KOPT-K1 (cell line): Measurements from ENCODE around the gene ZNF699.

ENCODE experiments used
- H3K27ac ChIP-seq: fragments of 200-600 bp; sonication (generic); 2 replicates; pipeline ENCODE4 v1.5.1; 2016; ENCODE audit warnings: antibody characterized with exemption, mild to moderate bottlenecking, low read depth, low read length; ENCODE audit not compliant: poor library complexity, severe bottlenecking
- H3K36me3 ChIP-seq: fragments of 200-600 bp; sonication (generic); 2 replicates; pipeline ENCODE4 v1.5.1; 2017; ENCODE audit warnings: antibody characterized with exemption, mild to moderate bottlenecking, low read length, moderate library complexity; ENCODE audit not compliant: insufficient read depth
- H3K9me3 ChIP-seq: fragments of 200-600 bp; sonication (generic); 2 replicates; pipeline ENCODE4 v1.5.1; 2017; ENCODE audit warnings: antibody characterized with exemption, low read length, mild to moderate bottlenecking; ENCODE audit not compliant: insufficient read depth, poor library complexity, severe bottlenecking

ZNF699 gene

DNA sequence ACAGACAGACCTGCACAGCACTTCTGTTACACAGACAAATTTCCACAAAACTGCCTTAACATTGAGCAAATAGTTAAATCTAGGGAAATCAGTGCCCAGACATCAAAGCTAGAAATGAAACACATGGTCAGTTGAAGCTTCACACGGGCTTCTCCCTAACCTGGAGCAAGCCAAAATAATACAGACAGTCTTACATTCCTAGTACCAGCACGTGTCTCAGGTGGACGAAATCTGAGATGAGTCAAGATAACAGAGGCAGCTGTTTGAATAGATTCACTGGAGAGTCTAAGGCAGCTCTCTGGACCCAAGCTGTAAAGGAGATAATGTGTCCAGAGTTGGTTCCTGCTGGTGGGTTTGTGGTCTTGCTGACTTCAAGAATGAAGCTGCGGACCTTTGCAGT is 4.1 kb upstream of the ZNF699 start:
- H3K9me3 ChIP-seq = peaks cover 17% of the 10 kb centered on the region
- H3K27ac ChIP-seq = no peak overlapping the region
- no peaks in the 10 kb centered on the region for H3K36me3 ChIP-seq

DNA sequence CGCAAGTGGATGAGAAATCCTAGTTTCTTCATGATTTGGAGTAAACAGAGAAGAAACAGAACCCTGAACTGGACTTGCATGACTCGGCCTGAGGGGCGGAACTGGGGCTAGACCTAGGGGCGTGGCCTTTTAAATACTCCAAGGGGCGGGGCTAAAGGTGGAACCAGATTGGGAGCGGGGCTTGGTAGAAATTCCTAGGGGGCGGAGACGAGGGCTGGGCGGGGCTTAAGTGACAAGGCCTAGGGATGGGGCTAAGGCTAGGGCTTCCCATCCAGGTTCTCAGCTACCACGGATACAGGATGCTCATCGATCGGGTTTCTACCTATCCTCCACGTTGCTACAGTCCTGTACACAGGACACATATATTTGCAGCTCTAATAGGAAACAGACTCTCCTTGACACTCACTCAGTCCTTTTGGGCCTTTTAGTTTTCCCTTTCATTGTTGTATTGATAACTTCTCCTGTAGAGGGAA is 372 bp upstream of the ZNF699 start:
- H3K9me3 ChIP-seq = peaks cover 9% of the 10 kb centered on the region
- H3K27ac ChIP-seq = peak overlapping the region; percentile 77
- peaks cover 2% of the 10 kb centered on the region; the same call in 1 of the 2 replicates for H3K36me3 ChIP-seq

DNA sequence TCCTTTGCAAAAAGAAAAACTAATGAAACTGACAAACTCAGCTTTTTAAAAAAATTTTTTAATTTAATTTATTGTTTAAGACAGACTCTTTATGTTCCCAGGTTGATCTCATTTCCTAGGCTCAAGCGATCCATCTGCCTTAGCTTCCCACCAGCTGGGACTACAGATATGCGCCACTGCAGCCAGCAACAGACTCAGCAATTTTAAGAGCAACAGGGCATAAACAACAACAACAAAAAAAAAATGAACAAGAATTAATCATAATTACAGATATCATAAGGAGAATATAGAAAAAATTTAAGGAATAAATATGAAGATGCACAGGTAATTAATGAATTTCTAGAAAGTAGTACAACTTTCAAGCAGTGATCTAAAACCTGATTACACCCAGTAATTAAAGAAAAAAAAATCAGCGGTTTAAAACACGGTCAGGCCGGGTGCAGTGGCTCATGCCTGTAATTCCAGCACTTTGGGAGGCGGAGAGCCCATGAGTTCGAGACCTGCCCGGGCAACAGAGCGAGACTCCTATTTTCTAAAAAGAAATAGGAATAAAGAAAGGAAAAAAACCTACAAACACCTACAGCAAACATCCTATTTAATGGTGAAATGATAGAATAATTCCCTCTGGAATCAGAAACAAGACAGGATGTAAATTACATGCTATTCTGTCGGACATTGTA is 1.4 kb downstream of the ZNF699 start:
- Histone ChIP-seq H3K9me3 (no peaks in the 10 kb centered on the region), H3K36me3 (peaks cover 19% of the 10 kb centered on the region), H3K27ac (no peak overlapping the region)

DNA sequence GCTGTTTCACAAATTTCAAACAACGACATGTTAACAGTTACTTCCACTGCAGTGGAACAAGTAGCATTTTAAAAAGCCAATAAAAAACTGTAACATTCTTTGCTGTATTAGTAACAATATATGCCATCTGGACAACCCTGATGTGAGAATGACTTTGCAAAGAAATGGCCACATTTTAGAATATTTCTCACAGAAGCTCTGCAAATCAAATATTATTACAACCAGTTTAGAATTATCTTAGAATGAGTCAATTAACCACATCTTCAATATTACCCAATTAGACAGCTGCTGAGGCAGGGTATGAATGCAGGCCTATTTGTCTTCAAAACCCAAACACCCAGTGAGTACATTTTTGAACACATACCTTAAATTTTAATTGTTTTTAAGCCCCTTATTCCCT is 3.2 kb downstream of the ZNF699 start:
- Histone ChIP-seq H3K36me3 (peaks cover 36% of the 10 kb centered on the region), H3K27ac (no peak overlapping the region), H3K9me3 (peaks cover 14% of the 10 kb centered on the region)

DNA sequence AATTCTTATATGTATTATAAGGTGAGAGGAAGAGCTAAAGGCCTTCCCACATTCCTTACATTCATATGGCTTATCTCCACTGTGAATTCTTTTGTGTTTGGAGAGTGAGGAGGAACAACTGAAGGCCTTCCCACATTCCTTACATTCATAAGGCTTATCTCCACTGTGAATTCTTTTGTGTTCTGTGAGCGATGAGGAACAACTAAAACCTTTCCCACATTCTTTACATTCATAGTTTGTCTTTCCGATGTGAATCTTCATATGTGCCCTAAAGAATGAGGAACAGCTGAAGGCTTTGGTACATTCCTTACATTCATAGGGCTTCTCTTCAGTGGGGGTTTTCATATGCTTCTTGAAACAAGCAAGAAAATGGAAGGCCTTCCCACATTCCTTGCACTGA is 13.3 kb downstream of the ZNF699 start:
- peaks cover 84% of the 10 kb centered on the region for H3K36me3 ChIP-seq
- H3K27ac ChIP-seq = no peak overlapping the region
- H3K9me3 ChIP-seq = peaks cover 99% of the 10 kb centered on the region

DNA sequence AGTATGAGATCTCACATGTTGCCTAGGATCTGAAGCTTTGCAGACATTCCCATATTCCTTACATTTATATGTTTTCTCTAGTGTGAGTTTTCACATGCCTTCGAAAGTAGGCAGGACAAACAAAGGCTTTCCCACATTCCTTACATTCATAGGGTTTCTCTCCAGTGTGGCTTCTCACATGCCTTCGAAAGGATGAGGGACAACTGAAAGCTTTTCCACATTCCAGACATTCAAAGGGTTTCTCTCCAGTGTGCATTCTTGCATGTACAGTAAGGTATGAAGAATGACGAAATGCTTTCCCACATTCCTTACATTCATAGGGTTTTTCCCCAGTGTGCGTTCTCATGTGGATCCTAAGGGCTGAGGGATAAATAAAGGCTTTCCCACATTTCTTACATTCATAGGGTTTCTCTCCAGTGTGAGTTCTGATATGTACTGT is 14.2 kb downstream of the ZNF699 start:
- H3K9me3 ChIP-seq = peaks cover 94% of the 10 kb centered on the region
- no peak overlapping the region for H3K27ac ChIP-seq
- peaks cover 77% of the 10 kb centered on the region for H3K36me3 ChIP-seq

DNA sequence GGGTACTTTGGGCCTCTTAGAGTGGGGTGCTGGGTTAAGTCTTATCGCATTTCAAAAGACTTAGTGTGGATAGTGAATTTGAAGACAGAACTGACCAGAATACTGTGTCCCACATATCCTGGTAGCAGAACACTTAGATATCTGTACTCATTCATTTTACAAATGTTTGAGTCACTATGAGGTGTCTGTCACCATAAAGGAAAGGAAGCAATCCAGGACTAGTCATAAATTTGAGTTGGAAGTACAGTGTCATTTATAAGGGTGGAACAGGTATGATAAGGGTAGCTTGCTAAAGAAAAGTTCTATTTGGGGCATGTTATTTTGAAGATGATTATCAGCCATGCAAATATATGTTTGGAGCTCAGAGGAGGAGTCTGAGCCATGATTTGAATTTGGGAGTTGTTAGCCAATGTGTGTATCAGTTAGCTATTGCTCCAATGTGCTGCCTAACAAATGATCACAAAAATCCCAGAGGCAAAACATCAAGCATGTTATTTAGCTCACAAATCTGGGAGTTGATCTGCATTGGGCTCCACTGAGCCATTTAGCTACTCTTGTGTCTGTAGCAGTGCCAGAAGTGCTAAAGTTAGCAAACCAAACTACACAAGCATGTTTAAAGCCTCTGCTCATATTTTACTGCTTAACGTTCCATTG is 20.3 kb downstream of the ZNF699 start:
- Histone ChIP-seq H3K27ac (no peak overlapping the region), H3K9me3 (peaks cover 81% of the 10 kb centered on the region), H3K36me3 (peaks cover 43% of the 10 kb centered on the region)

DNA sequence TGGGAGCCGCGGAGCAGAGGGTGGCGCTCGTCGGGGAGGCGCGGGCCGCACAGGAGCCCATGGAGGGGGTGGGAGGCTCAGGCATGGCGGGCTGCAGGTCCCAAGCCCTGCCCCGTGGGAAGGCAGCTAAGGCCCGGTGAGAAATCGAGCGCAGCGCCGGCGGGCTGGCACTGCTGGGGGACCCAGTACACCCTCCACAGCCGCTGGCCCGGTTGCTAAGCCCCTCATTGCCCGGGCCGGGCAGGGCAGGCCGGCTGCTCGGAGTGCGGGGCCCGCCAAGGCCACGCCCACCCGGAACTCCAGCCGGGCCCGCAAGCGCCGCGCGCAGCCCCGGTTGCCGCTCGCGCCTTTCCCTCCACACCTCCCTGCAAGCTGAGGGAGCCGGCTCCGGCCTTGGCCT is 26.2 kb downstream of the ZNF699 start:
- H3K36me3 ChIP-seq = peaks cover 10% of the 10 kb centered on the region
- peak overlapping the region; percentile 65 for H3K27ac ChIP-seq
- H3K9me3 ChIP-seq = peaks cover 31% of the 10 kb centered on the region

DNA sequence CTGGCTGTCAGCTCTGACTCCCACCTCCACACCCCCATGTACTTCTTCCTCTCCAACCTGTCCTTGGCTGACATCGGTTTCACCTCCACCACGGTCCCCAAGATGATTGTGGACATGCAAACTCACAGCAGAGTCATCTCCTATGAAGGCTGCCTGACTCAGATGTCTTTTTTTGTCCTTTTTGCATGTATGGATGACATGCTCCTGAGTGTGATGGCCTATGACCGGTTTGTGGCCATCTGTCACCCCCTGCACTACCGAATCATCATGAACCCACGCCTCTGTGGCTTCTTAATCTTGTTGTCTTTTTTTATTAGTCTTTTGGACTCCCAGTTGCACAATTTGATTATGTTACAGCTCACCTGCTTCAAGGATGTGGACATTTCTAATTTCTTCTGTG is 58.4 kb downstream of the ZNF699 start:
- Histone ChIP-seq H3K9me3 (peaks cover 1% of the 10 kb centered on the region), H3K36me3 (no peaks in the 10 kb centered on the region), H3K27ac (no peak overlapping the region)

DNA sequence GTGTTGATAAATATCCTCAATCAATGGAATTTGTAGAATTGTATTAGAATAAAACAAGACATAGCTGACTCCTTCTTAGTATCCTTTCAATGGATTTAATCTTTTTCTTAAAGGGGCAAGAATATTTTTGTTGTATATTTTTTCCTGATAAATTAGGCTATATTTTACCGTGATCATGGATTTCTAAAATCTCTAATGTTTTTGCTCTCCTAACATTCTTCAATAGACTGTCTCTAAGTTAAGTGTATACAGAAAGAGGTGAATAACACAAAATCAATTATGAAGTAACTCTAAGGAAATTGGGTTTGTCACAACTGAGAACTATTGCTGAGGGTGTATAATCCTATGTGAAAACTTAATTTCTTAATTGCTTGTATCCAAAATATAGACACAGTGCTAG is 59.0 kb downstream of the ZNF699 start, which contains the start of gene OR7E24:
OR7E24 (plus strand) TSS at position 301 of the 400 bp plus-strand sequence. CDS start 114 bp downstream, outside the sequence.
- H3K36me3 ChIP-seq = no peaks in the 10 kb centered on the region
- no peak within 1 kb of the TSS for H3K27ac ChIP-seq
- no peaks in the 10 kb centered on the region for H3K9me3 ChIP-seq
